Ishikawa (cell line): ENCODE measurements around the gene PRKCE.

ENCODE experiments used
- CEBPB ChIP-seq: IDR thresholded peaks from 2 replicates; pipeline ENCODE4 v1.6.1; 2012
- CREB1 ChIP-seq: IDR thresholded peaks from 2 replicates; pipeline ENCODE4 v1.6.1; 2012; ENCODE audit warnings: low read depth
- EGR1 ChIP-seq: IDR thresholded peaks from 2 replicates; pipeline ENCODE4 v1.6.1; 2012
- EP300 ChIP-seq: IDR thresholded peaks from 2 replicates; pipeline ENCODE4 v1.6.1; 2012; ENCODE audit warnings: borderline replicate concordance
- FOXM1 ChIP-seq: IDR thresholded peaks from 2 replicates; pipeline ENCODE4 v1.6.1; 2012; ENCODE audit warnings: low read depth, borderline replicate concordance
- NFIC ChIP-seq: IDR thresholded peaks from 2 replicates; pipeline ENCODE4 v1.6.1; 2012
- RAD21 ChIP-seq: IDR thresholded peaks from 2 replicates; pipeline ENCODE4 v1.6.1; 2012; ENCODE audit warnings: low read depth
- TAF1 ChIP-seq: IDR thresholded peaks from 2 replicates; pipeline ENCODE4 v1.6.1; 2012; ENCODE audit warnings: low read depth, mild to moderate bottlenecking
- TCF12 ChIP-seq: IDR thresholded peaks from 2 replicates; pipeline ENCODE4 v1.6.1; 2012; ENCODE audit warnings: low read depth
- TEAD4 ChIP-seq: IDR thresholded peaks from 2 replicates; pipeline ENCODE4 v1.6.1; 2012
- YY1 ChIP-seq: IDR thresholded peaks from 2 replicates; pipeline ENCODE4 v1.6.1; 2012; ENCODE audit warnings: low read depth
- ZBTB7A ChIP-seq: IDR thresholded peaks from 2 replicates; pipeline ENCODE4 v1.6.1; 2012; ENCODE audit warnings: low read depth
- TF ChIP-seq, protein P1 (sequence below): IDR thresholded peaks from 2 replicates; pipeline ENCODE4 v1.6.1; 2012
- TF ChIP-seq, protein P2 (sequence below): IDR thresholded peaks from 2 replicates; pipeline ENCODE4 v1.6.1; 2012; ENCODE audit warnings: low read depth, mild to moderate bottlenecking
- TF ChIP-seq, protein P3 (sequence below): IDR thresholded peaks from 2 replicates; pipeline ENCODE4 v1.6.1; 2012

The PRKCE gene

DNA sequence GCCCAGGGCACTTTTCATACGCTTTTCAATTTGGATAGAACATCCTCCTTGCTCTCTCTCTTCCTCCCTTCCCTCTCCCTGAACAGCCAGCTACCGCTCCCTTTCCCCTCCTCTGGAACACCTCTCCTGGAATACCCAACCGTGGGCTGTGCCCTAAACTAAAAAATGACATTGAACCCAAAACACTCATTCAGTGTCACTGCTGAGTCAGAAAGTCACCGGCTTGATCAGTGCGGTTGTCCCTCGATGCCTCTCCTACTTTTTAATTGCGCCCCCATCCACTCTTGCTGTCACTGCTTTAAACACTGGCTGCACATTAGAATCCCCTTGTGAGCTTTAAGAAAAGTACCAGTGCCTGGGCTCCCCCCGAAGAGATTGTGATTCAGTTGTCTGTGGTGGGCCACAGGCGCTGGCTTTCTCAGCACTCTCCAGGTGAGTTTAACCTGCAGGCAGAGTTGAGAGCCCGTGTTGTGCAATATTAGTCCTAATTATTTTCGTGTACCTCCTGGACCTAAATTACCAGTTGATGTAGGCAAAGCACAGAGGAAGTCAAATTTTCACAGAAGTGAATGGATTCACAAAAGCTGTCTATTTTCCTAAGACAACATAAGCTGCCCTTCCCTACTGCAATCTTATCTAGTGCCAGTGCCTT lies 302.0 kb downstream of the PRKCE start:
- TF ChIP-seq TEAD4 (no peak), EP300 (no peak), CEBPB (no peak), FOXM1 (no peak), RAD21 (no peak), CREB1 (no peak), ZBTB7A (no peak), TCF12 (no peak), EGR1 (no peak), TAF1 (no peak)
- TF ChIP-seq, protein P1, sequence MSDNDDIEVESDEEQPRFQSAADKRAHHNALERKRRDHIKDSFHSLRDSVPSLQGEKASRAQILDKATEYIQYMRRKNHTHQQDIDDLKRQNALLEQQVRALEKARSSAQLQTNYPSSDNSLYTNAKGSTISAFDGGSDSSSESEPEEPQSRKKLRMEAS: no peak
- TF ChIP-seq, protein P2, sequence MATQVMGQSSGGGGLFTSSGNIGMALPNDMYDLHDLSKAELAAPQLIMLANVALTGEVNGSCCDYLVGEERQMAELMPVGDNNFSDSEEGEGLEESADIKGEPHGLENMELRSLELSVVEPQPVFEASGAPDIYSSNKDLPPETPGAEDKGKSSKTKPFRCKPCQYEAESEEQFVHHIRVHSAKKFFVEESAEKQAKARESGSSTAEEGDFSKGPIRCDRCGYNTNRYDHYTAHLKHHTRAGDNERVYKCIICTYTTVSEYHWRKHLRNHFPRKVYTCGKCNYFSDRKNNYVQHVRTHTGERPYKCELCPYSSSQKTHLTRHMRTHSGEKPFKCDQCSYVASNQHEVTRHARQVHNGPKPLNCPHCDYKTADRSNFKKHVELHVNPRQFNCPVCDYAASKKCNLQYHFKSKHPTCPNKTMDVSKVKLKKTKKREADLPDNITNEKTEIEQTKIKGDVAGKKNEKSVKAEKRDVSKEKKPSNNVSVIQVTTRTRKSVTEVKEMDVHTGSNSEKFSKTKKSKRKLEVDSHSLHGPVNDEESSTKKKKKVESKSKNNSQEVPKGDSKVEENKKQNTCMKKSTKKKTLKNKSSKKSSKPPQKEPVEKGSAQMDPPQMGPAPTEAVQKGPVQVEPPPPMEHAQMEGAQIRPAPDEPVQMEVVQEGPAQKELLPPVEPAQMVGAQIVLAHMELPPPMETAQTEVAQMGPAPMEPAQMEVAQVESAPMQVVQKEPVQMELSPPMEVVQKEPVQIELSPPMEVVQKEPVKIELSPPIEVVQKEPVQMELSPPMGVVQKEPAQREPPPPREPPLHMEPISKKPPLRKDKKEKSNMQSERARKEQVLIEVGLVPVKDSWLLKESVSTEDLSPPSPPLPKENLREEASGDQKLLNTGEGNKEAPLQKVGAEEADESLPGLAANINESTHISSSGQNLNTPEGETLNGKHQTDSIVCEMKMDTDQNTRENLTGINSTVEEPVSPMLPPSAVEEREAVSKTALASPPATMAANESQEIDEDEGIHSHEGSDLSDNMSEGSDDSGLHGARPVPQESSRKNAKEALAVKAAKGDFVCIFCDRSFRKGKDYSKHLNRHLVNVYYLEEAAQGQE: no peak
- TF ChIP-seq, protein P3, sequence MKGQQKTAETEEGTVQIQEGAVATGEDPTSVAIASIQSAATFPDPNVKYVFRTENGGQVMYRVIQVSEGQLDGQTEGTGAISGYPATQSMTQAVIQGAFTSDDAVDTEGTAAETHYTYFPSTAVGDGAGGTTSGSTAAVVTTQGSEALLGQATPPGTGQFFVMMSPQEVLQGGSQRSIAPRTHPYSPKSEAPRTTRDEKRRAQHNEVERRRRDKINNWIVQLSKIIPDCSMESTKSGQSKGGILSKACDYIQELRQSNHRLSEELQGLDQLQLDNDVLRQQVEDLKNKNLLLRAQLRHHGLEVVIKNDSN: no peak

DNA sequence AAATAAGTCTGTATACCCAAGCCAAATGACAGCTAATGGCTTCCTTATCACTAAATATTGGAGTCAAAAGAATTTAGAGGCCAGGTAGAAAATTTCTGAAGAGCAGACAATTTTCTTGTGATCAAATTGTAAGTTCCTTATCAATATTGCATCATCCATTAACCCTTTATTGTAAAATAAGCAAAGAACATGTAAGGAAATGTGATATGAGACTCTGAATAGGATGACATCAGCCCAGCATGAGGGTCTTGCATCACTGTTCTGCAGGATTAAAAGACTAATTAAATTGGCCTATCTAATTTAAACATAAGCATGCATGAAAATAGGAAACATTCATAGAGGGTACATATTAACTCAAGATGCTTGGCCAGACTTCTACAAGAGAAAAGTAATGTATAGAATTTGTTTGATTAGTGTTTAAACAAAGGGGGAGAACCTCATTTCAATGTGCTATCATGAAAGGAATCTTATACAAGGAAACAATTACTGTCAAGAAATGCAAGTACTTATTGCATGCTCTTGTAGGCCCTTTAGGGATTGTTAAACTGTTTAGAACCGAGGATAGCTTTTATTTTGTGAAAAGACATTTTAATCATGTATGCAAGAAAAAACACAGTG lies 302.9 kb downstream of the PRKCE start:
- TF ChIP-seq EGR1: no peak
- TF ChIP-seq CREB1: no peak
- TF ChIP-seq, protein P1: no peak
- TF ChIP-seq FOXM1: no peak
- no peak for TF ChIP-seq NFIC
- no peak for TF ChIP-seq TAF1
- TF ChIP-seq RAD21: no peak
- TF ChIP-seq ZBTB7A: no peak
- TF ChIP-seq, protein P3: no peak
- TF ChIP-seq TCF12: no peak
- TF ChIP-seq YY1: no peak
- no peak for TF ChIP-seq CEBPB
- TF ChIP-seq, protein P2: no peak
- no peak for TF ChIP-seq EP300
- TF ChIP-seq TEAD4: no peak

DNA sequence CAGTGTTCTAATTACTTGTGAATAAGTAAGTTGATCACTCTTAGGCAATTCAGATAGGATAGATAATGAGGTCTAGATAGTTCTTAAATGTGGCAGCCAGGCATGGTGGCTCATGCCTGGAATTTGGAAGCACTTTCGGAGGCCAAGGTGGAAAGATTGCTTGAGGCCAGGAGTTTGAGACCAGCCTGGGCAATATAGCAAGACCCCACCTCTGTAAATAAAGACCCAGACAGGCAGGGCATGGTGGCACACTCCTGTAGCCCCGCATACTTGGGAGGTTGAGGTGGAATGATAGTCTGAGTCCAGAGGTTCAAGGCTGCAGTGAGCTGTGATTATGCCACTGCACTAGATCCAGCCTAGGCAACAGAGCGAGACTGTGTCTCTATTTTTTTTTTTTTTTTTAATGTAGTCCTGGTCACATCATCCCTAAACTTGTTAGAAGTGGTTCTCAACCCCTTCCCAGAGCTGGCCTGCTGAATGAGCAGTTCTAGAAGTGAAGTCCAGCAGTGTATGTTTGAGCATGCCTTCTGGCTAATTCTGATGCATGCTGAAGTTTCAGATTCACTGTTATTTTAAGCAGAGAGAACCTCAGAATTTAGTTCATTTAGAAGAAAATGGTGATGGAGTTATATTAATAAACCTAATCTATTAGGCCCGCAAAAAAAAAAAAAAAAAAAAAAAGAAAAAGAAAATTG lies 306.2 kb downstream of the PRKCE start:
- TF ChIP-seq TEAD4 (no peak), EGR1 (no peak), RAD21 (no peak)
- TF ChIP-seq, protein P2: no peak
